BE2C (cell line): ENCODE results near the gene SYT9.

Source experiments
- DNase-seq: peaks from one replicate; pipeline ENCODE4 v3.0.0-alpha.2; 2020
- H3K27me3 ChIP-seq: fragments of 250-450 bp; sonication (Bioruptor Pico); 2 replicates; pipeline ENCODE4 v1.5.1; 2020; ENCODE audit warnings: mild to moderate bottlenecking
- H3K36me3 ChIP-seq: fragments of 250-450 bp; sonication (Bioruptor Pico); 2 replicates; pipeline ENCODE4 v1.5.1; 2020; ENCODE audit warnings: mild to moderate bottlenecking
- H3K4me1 ChIP-seq: fragments of 250-450 bp; sonication (Bioruptor Pico); 2 replicates; pipeline ENCODE4 v1.5.1; 2020
- H3K4me3 ChIP-seq: 2 replicates; pipeline ENCODE4 v1.5.1; 2011; ENCODE audit warnings: low read depth, low read length
- H3K9me3 ChIP-seq: fragments of 250-450 bp; sonication (Bioruptor Pico); 2 replicates; pipeline ENCODE4 v1.5.1; 2020
- TF ChIP-seq, protein P1 (sequence below): IDR thresholded peaks from 2 replicates; pipeline ENCODE4 v1.5.1; 2012; ENCODE audit warnings: mild to moderate bottlenecking, low read depth, low read length

The SYT9 gene

DNA sequence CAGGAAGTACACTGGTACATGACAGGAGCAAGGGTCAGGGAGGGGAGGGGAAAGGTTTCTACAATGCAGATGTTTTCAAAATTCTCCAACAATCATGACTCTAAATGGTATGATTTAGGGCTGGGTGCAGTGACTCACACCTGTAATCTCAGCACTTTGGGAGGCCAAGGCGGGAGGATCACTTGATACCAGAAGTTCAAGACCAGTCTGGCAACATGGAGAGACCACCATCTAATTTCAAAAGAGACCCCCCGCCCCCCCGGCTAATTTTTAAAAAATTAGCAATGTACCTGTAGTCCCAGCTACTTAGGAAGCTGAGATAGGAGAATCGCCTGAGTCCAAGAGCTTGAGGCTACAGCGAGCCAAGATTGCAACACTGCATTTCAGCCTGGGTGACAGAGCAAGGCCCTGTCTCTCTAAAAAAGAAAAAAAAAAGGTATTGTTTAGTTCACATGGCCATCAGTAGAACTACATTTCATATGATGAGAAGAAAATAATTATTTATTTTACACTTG lies 217.7 kb downstream of the SYT9 start:
- Histone ChIP-seq H3K4me1 (no peaks in the 10 kb centered on the region), H3K4me3 (no peak overlapping the region), H3K36me3 (no peaks in the 10 kb centered on the region), H3K9me3 (no peaks in the 10 kb centered on the region), H3K27me3 (peaks cover 3% of the 10 kb centered on the region; the same call in 1 of the 2 replicates)
- TF ChIP-seq, protein P1, sequence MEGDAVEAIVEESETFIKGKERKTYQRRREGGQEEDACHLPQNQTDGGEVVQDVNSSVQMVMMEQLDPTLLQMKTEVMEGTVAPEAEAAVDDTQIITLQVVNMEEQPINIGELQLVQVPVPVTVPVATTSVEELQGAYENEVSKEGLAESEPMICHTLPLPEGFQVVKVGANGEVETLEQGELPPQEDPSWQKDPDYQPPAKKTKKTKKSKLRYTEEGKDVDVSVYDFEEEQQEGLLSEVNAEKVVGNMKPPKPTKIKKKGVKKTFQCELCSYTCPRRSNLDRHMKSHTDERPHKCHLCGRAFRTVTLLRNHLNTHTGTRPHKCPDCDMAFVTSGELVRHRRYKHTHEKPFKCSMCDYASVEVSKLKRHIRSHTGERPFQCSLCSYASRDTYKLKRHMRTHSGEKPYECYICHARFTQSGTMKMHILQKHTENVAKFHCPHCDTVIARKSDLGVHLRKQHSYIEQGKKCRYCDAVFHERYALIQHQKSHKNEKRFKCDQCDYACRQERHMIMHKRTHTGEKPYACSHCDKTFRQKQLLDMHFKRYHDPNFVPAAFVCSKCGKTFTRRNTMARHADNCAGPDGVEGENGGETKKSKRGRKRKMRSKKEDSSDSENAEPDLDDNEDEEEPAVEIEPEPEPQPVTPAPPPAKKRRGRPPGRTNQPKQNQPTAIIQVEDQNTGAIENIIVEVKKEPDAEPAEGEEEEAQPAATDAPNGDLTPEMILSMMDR, result no peak
- DNase-seq, result no peak

DNA sequence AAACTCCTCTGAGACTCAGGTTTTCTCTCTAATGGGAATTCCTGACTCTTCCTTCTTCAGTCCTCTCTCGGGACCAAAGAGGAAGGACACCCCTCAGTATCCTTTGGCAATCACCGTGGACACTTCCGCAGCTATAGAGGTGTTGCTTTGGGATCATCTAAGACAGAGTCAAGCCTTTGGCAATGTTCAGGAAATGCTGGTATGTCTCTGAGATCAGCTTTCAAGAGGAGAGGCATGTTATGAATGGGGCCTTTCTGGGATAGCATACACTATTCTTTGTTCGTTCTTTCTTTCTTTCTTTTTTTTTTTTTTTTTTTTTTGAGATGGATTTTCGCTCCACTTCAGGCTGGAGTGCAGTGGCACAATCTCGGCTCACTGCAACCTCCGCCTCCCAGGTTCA lies 219.4 kb downstream of the SYT9 start:
- H3K27me3 ChIP-seq, result peaks cover under 1% of the 10 kb centered on the region; the same call in 1 of the 2 replicates

DNA sequence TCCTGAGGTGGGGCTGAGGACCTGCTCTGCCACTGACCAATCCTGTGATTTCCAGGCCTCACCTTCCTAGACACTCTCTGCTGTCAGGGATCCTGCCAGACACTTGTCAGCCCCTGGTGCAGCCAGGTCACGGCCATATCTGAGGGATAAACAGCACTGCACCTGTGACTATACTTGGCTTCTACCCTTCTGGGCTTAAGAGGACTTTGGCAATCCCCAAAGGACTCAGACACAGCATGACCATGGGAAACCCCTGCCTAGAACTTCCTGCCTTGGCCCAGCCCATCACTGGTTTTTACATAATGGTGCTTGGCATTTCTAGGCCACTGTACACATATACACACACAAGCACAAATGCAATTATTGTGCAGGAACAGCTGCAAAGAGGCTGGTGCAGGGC lies 222.0 kb downstream of the SYT9 start:
- Histone ChIP-seq H3K4me1 (no peaks in the 10 kb centered on the region), H3K36me3 (no peaks in the 10 kb centered on the region), H3K9me3 (no peaks in the 10 kb centered on the region), H3K4me3 (no peak overlapping the region), H3K27me3 (no peaks in the 10 kb centered on the region)
- DNase-seq, result no peak
- TF ChIP-seq, protein P1, result no peak

More for the DNA sequence above, 219.4 kb downstream of the SYT9 start:
- no peaks in the 10 kb centered on the region for H3K4me1 ChIP-seq
- no peak for DNase-seq
- TF ChIP-seq, protein P1, result no peak
- H3K4me3 ChIP-seq, result no peak overlapping the region
- H3K9me3 ChIP-seq, result no peaks in the 10 kb centered on the region
- no peaks in the 10 kb centered on the region for H3K36me3 ChIP-seq

DNA sequence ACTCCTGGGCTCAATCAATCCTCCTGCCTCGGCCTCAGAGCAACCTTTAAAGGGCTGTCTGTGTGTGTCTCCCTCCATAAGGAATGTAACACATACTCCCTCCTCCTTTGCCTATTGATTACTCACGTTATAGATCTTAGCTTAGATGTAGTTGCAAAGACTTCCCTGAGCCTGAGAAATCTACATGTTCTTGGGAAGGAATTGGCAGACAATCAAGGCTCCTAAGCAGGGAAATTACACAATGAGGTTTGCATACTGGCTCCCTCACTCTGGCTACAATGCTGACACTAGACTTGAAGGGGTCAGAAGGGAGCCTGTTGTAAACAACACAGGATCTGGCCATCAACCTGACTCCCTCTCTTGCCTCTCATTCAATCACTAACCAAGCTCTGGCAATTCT lies 228.4 kb downstream of the SYT9 start:
- Histone ChIP-seq H3K36me3 (no peaks in the 10 kb centered on the region), H3K9me3 (no peaks in the 10 kb centered on the region)
- TF ChIP-seq, protein P1, result no peak

DNA sequence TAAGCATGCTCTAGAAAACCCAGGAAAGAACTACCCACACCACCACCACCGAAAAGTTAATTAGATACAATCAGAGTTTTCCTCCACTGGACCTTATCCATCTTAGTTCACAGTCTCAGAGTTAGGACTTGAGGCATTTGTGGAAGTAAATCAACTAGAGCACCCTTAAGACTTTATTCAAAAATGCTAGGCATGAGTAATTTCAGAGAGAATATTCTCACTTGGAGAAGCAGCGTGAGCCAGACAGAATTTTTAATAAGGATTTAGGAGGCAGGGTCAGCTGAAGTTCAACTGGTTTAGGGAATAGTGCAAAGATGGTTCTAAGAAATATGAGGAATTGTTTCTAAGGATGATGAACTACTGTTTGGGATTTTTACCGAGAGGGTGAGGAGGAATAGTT lies 232.4 kb downstream of the SYT9 start:
- no peaks in the 10 kb centered on the region for H3K36me3 ChIP-seq
- H3K4me1 ChIP-seq, result no peaks in the 10 kb centered on the region
- DNase-seq, result no peak
- no peak overlapping the region for H3K4me3 ChIP-seq
- no peaks in the 10 kb centered on the region for H3K9me3 ChIP-seq
- no peaks in the 10 kb centered on the region for H3K27me3 ChIP-seq
- TF ChIP-seq, protein P1, result no peak

More for the DNA sequence above, 228.4 kb downstream of the SYT9 start:
- DNase-seq, result no peak
- Histone ChIP-seq H3K4me1 (no peaks in the 10 kb centered on the region), H3K27me3 (no peaks in the 10 kb centered on the region), H3K4me3 (no peak overlapping the region)

DNA sequence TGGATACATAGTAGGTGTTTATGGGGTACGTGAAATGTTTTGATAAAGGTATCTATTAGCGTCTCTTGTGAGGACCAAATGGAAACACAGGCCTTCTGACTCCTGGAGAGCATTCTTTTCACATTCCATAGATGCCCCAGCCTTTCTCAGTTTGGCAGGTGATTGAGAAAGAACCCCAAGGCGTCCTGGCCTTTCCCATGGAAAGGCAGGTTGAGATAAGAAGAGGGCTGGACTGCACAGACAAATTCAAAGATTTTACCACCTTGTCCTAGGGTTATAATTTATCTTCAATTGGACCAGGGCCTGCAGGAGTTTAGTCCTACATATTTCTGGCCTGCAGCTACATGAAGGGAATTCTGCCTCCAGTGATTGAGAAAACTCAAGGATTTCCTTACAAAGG lies 232.9 kb downstream of the SYT9 start:
- H3K27me3 ChIP-seq, result no peaks in the 10 kb centered on the region
- TF ChIP-seq, protein P1, result no peak

More for the DNA sequence above, 232.9 kb downstream of the SYT9 start:
- Histone ChIP-seq H3K9me3 (no peaks in the 10 kb centered on the region), H3K36me3 (no peaks in the 10 kb centered on the region), H3K4me3 (no peak overlapping the region), H3K4me1 (no peaks in the 10 kb centered on the region)
- DNase-seq, result no peak
